NT2/D1 (cell line): ENCODE results near the gene CCDC34.
"Not testable (repeated sequence)": the region's sequence is repeated elsewhere in the genome, so short reads cannot be mapped to it uniquely, and the experiment has no call there.

Experiments
- DNase-seq: peaks from one replicate; pipeline ENCODE4 v3.0.0-alpha.2; 2011; ENCODE audit warnings: low read depth, low spot score
- H3K27me3 ChIP-seq: 2 replicates; pipeline ENCODE4 v1.6.0; 2011; ENCODE audit warnings: mild to moderate bottlenecking; ENCODE audit not compliant: insufficient read length, insufficient read depth
- H3K36me3 ChIP-seq: 2 replicates; pipeline ENCODE4 v1.6.1; 2011; ENCODE audit warnings: mild to moderate bottlenecking, low read length, mixed read lengths; ENCODE audit not compliant: insufficient read depth, insufficient read length
- H3K4me1 ChIP-seq: 2 replicates; pipeline ENCODE4 v1.5.1; 2011; ENCODE audit not compliant: insufficient read depth, insufficient read length
- H3K4me3 ChIP-seq: 2 replicates; pipeline ENCODE4 v1.5.1; 2011; ENCODE audit warnings: low read depth; ENCODE audit not compliant: insufficient read length
- H3K9ac ChIP-seq: 2 replicates; pipeline ENCODE4 v1.6.0; 2011; ENCODE audit warnings: low read depth; ENCODE audit not compliant: insufficient read length
- H3K9me3 ChIP-seq: 2 replicates; pipeline ENCODE4 v1.5.1; 2011; ENCODE audit warnings: mild to moderate bottlenecking, low read length; ENCODE audit not compliant: insufficient read depth
- SUZ12 ChIP-seq: IDR thresholded peaks from 2 replicates; pipeline ENCODE4 v1.6.1; 2011; ENCODE audit not compliant: insufficient read length, insufficient read depth; ENCODE audit errors: extremely low read depth
- YY1 ChIP-seq: IDR thresholded peaks from 2 replicates; pipeline ENCODE4 v1.6.1; 2011; ENCODE audit not compliant: insufficient read length, insufficient read depth
- ZNF274 ChIP-seq: IDR thresholded peaks from 2 replicates; pipeline ENCODE4 v1.6.1; 2011; ENCODE audit warnings: mild to moderate bottlenecking, low read depth, low read length

The CCDC34 gene

GRCh38 chr11:27329867-27330632 lies 33.0 kb downstream of the CCDC34 start:
- Histone ChIP-seq H3K27me3 (no peaks in the 10 kb centered on the region), H3K4me3 (no peak overlapping the region), H3K36me3 (no peaks in the 10 kb centered on the region), H3K4me1 (no peaks in the 10 kb centered on the region), H3K9ac (no peak overlapping the region), H3K9me3 (no peaks in the 10 kb centered on the region)
- DNase-seq, result no peak
- TF ChIP-seq SUZ12 (no peak), ZNF274 (no peak), YY1 (no peak)

DNA sequence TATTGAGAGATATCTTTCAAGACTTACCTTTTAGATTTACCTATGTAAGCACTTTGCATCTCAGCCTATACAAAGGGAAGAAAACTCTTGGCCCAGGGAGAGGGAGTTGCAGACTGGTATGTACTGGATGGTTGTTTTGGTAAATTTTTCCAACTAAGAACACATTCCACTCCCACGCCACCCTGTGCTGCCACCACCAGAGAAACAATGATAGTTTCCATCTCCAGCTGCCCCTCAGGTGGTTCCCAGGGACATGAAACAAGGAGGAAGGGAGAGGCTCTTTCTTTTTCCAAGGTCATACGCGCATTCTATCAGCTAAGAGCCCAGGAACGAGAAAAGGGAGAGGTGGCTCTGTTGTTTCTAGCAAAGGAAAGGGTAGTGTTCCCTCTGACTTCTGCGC lies 34.4 kb downstream of the CCDC34 start:
- H3K36me3 ChIP-seq, result no peaks in the 10 kb centered on the region
- peak; percentile 55 for DNase-seq
- no peak for TF ChIP-seq SUZ12
- H3K9me3 ChIP-seq, result no peaks in the 10 kb centered on the region
- no peaks in the 10 kb centered on the region for H3K4me1 ChIP-seq
- no peak overlapping the region for H3K4me3 ChIP-seq
- H3K9ac ChIP-seq, result no peak overlapping the region
- no peaks in the 10 kb centered on the region for H3K27me3 ChIP-seq

DNA sequence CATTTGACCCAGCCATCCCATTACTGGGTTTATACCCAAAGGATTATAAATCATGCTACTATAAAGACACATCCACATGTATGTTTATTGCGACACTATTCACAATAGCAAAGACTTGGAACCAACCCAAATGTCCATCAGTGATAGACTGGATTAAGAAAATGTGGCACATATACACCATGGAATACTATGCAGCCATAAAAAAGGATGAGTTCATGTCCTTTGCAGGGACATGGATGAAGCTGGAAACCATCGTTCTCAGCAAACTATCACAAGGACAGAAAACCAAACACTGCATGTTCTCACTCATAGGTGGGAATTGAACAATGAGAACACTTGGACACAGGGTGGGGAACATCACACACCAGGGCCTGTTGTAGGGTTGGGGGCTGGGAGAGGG lies 36.0 kb downstream of the CCDC34 start:
- not testable (repeated sequence) for DNase-seq, H3K9ac ChIP-seq, H3K4me1 ChIP-seq, H3K9me3 ChIP-seq, H3K4me3 ChIP-seq, H3K27me3 ChIP-seq, H3K36me3 ChIP-seq

GRCh38 chr11:27322196-27322595 lies 40.8 kb downstream of the CCDC34 start:
- H3K9ac ChIP-seq, H3K27me3 ChIP-seq, H3K4me1 ChIP-seq, H3K9me3 ChIP-seq, H3K4me3 ChIP-seq, H3K36me3 ChIP-seq, DNase-seq: not testable (repeated sequence)

DNA sequence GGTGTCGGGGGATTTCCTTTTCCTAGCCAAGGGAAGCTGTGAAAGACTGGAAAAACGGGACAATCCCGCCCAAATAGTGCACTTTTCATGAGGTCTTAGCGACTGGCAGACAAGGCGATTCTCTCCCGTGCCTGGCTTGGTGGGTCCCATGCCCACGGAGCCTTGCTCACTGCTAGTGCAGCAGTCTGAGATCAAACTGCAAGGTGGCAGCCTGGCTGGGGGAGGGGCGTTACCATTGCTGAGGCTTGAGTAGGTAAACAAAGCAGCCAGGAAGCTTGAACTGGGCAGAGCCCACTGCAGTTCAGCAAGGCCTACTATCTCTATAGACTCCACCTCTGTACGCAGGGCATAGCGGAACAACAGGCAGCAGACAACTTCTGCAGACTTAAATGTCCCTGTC lies 41.7 kb downstream of the CCDC34 start:
- not testable (repeated sequence) for H3K36me3 ChIP-seq, H3K4me1 ChIP-seq, H3K9ac ChIP-seq, H3K4me3 ChIP-seq, H3K9me3 ChIP-seq, H3K27me3 ChIP-seq, DNase-seq

- H3K4me1 ChIP-seq, result no peaks in the 10 kb centered on the region
- TF ChIP-seq YY1, result no peak
- no peak for TF ChIP-seq ZNF274
- no peak for TF ChIP-seq SUZ12
- no peak overlapping the region for H3K9ac ChIP-seq
- H3K9me3 ChIP-seq, result peaks cover 8% of the 10 kb centered on the region; the same call in 1 of the 2 replicates
- no peaks in the 10 kb centered on the region for H3K27me3 ChIP-seq
- H3K36me3 ChIP-seq, result no peaks in the 10 kb centered on the region
- no peak for DNase-seq
- H3K4me3 ChIP-seq, result no peak overlapping the region
These were observed 43.9 kb downstream of the CCDC34 start for GRCh38 chr11:27319072-27319471.

DNA sequence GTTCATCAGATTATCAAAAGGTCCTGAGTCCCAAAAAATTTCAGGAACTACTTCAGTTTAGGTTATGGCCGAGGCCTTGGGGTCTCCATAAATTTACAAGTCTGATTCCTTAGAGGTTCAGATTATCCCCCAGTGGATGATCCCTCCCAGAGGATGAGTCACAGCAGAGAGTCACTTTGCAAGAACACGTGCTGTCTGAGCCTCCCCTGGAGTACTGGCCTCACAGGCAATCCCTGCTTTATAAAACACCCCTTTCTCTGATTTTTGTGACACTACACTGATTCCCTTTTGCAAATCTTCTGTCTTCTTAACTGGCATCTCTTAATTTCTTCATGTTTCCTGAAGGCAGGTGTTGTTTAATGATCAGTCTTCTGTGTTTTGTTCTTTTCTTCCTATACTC lies 45.3 kb downstream of the CCDC34 start:
- Histone ChIP-seq H3K9ac (no peak overlapping the region), H3K4me3 (no peak overlapping the region), H3K4me1 (no peaks in the 10 kb centered on the region), H3K9me3 (peaks cover 8% of the 10 kb centered on the region; the same call in 1 of the 2 replicates), H3K27me3 (no peaks in the 10 kb centered on the region), H3K36me3 (no peaks in the 10 kb centered on the region)
- TF ChIP-seq YY1 (no peak), SUZ12 (no peak), ZNF274 (no peak)
- DNase-seq, result peak; percentile 28

- TF ChIP-seq ZNF274 (no peak), YY1 (no peak), SUZ12 (no peak)
- Histone ChIP-seq H3K27me3 (no peaks in the 10 kb centered on the region), H3K4me1 (no peaks in the 10 kb centered on the region), H3K9me3 (0 out of 2 replicates have a peak, but pooled peaks cover 1% of the 10 kb centered on the region), H3K9ac (no peak overlapping the region), H3K4me3 (no peak overlapping the region), H3K36me3 (no peaks in the 10 kb centered on the region)
- no peak for DNase-seq
These were observed 47.2 kb downstream of the CCDC34 start for GRCh38 chr11:27315836-27316235.
